GM12873 (cell line): ENCODE measurements around the gene LAMA4.

ENCODE experiments used
- CTCF ChIP-seq: IDR thresholded peaks from 2 replicates; pipeline ENCODE4 v1.5.1; 2012; ENCODE audit warnings: low read depth, mild to moderate bottlenecking, moderate library complexity, low read length, control low read depth; ENCODE audit not compliant: insufficient read depth; ENCODE audit errors: missing control alignments

Gene LAMA4

GRCh38 chr6:112062966-112063365, 191.4 kb downstream of the LAMA4 start:
- no peak for TF ChIP-seq CTCF

GRCh38 chr6:112061605-112062004, 192.8 kb downstream of the LAMA4 start:
- no peak for TF ChIP-seq CTCF
